IMR-90 (cell line): ENCODE results near the gene ELFN2. TPM values are rescaled to one million over a fixed set of nuclear protein-coding genes. Genes with fewer than 3 reads are reported as not detected.

Source experiments
- ATAC-seq: fragments of 200-7000 bp; cut with Tn5 transposase; 2 replicates; pipeline ENCODE4 v1.9.1; 2020; ENCODE audit warnings: low read depth, mild to moderate bottlenecking, moderate library complexity
- BruUV-seq: library from RNA; stranded (reverse); fragments of 400-500 nt; replicated peaks from 2 replicates; lab custom pipeline; 2021; lab: Mats Ljungman, UMichigan
- CTCF ChIA-PET: fragments of 300-600 bp; formaldehyde crosslinking; extraction: SDS; loops from one replicate; lab custom pipeline; 2021; ENCODE audit warnings: antibody characterized with exemption; lab: Yijun Ruan, JAX
- POLR2A ChIA-PET: fragments of 300-600 bp; sonication (Branson Sonifier 250); formaldehyde crosslinking; loops from one replicate; lab custom pipeline; 2022; ENCODE audit warnings: antibody characterized with exemption; ENCODE audit not compliant: unreplicated experiment; lab: Charles Lee
- DNase-seq: peaks from one replicate; pipeline ENCODE4 v3.0.0; 2013
- H2AFZ ChIP-seq: replicated peaks from 2 replicates; pipeline ENCODE3; 2013; ENCODE audit warnings: low read length, mild to moderate bottlenecking; ENCODE audit not compliant: poor library complexity
- H2AK5ac ChIP-seq: 2 replicates; pipeline ENCODE4 v1.6.1; 2013; ENCODE audit warnings: low read depth, low read length, inconsistent platforms
- H2AK9ac ChIP-seq: replicated peaks from 2 replicates; pipeline ENCODE3; 2013; ENCODE audit warnings: mild to moderate bottlenecking, low read depth, low read length, moderate library complexity; ENCODE audit not compliant: poor library complexity
- H2BK120ac ChIP-seq: 2 replicates; pipeline ENCODE4 v1.6.1; 2013; ENCODE audit warnings: low read depth, low read length, inconsistent platforms
- H2BK15ac ChIP-seq: 3 replicates; pipeline ENCODE4 v1.6.1; 2013; ENCODE audit warnings: low read depth, low read length, inconsistent platforms
- H2BK20ac ChIP-seq: 2 replicates; pipeline ENCODE4 v1.6.1; 2013; ENCODE audit warnings: low read depth, mild to moderate bottlenecking, inconsistent platforms, low read length, moderate library complexity
- H2BK5ac ChIP-seq: 2 replicates; pipeline ENCODE4 v1.6.1; 2013; ENCODE audit warnings: mild to moderate bottlenecking, low read depth, low read length, inconsistent platforms; ENCODE audit not compliant: poor library complexity, severe bottlenecking
- H3K14ac ChIP-seq: replicated peaks from 2 replicates; pipeline ENCODE4 v1.6.1; 2013; ENCODE audit warnings: low read depth, low read length, inconsistent platforms
- H3K18ac ChIP-seq: 2 replicates; pipeline ENCODE4 v1.6.1; 2013; ENCODE audit warnings: low read depth, low read length, control low read depth
- H3K23ac ChIP-seq: 2 replicates; pipeline ENCODE4 v1.6.1; 2013; ENCODE audit warnings: low read depth, low read length, inconsistent platforms
- H3K27ac ChIP-seq: 2 replicates; pipeline ENCODE4 v1.5.1; 2013; ENCODE audit warnings: mild to moderate bottlenecking, control low read depth, low read length; ENCODE audit not compliant: insufficient read depth
- H3K27me3 ChIP-seq: 2 replicates; pipeline ENCODE4 v1.6.1; 2013; ENCODE audit warnings: low read length; ENCODE audit not compliant: control insufficient read depth, insufficient read depth
- H3K36me3 ChIP-seq: 2 replicates; pipeline ENCODE4 v1.6.1; 2013; ENCODE audit warnings: low read length, mixed read lengths; ENCODE audit not compliant: control insufficient read depth, insufficient read depth
- H3K4ac ChIP-seq: 2 replicates; pipeline ENCODE4 v1.6.1; 2013; ENCODE audit warnings: low read depth, low read length, inconsistent platforms
- H3K4me1 ChIP-seq: 2 replicates; pipeline ENCODE4 v1.6.1; 2013; ENCODE audit warnings: low read length, mixed read lengths; ENCODE audit not compliant: control insufficient read depth, insufficient read depth
- H3K4me2 ChIP-seq: 2 replicates; pipeline ENCODE4 v1.6.1; 2013; ENCODE audit warnings: low read depth, mild to moderate bottlenecking, control low read depth, low read length, moderate library complexity
- H3K4me3 ChIP-seq: 2 replicates; pipeline ENCODE4 v1.5.1; 2013; ENCODE audit warnings: low read depth, mild to moderate bottlenecking, control low read depth, low read length, moderate library complexity; ENCODE audit not compliant: insufficient read depth
- H3K56ac ChIP-seq: 2 replicates; pipeline ENCODE4 v1.6.1; 2013; ENCODE audit warnings: low read length, inconsistent platforms; ENCODE audit not compliant: insufficient read depth; ENCODE audit errors: extremely low read depth
- H3K79me1 ChIP-seq, 2 experiments: 2 replicates each; pipeline ENCODE4 v1.6.1; 2013; ENCODE audit warnings: low read length in 2 of 2, inconsistent platforms in 1 of 2, low read depth in 1 of 2
- H3K9ac ChIP-seq: 2 replicates; pipeline ENCODE4 v1.6.1; 2013; ENCODE audit warnings: low read depth, low read length, control low read depth
- H3K9me1 ChIP-seq: 2 replicates; pipeline ENCODE4 v1.6.1; 2013; ENCODE audit warnings: low read length, inconsistent platforms; ENCODE audit not compliant: insufficient read depth
- H3K9me3 ChIP-seq: 2 replicates; pipeline ENCODE4 v1.6.1; 2013; ENCODE audit warnings: low read length; ENCODE audit not compliant: control insufficient read depth, insufficient read depth
- H4K20me1 ChIP-seq: 2 replicates; pipeline ENCODE4 v1.6.1; 2013; ENCODE audit warnings: low read length, inconsistent platforms; ENCODE audit not compliant: insufficient read depth
- H4K5ac ChIP-seq: 2 replicates; pipeline ENCODE4 v1.6.1; 2013; ENCODE audit warnings: mild to moderate bottlenecking, low read depth, low read length, control low read depth
- H4K8ac ChIP-seq, 2 experiments: 2 replicates each; pipeline ENCODE4 v1.6.1; 2013; ENCODE audit warnings: low read depth in 2 of 2, low read length in 2 of 2, control low read depth in 1 of 2, inconsistent platforms in 1 of 2
- H4K91ac ChIP-seq: 2 replicates; pipeline ENCODE4 v1.6.1; 2013; ENCODE audit warnings: low read depth, low read length, inconsistent platforms; ENCODE audit not compliant: insufficient read depth
- BHLHE40 ChIP-seq: fragments of 150-350 bp; IDR thresholded peaks from 2 replicates; pipeline ENCODE4 v1.6.1; 2016; ENCODE audit warnings: mild to moderate bottlenecking, low read depth, low read length
- CEBPB ChIP-seq: IDR thresholded peaks from 2 replicates; pipeline ENCODE4 v1.6.1; 2012; ENCODE audit warnings: low read depth, low read length, improper control_type of control experiment
- CHD1 ChIP-seq: IDR thresholded peaks from 2 replicates; pipeline ENCODE4 v1.6.1; 2012; ENCODE audit warnings: low read depth, low read length, improper control_type of control experiment
- FOS ChIP-seq: fragments of 150-350 bp; IDR thresholded peaks from 2 replicates; pipeline ENCODE4 v1.6.1; 2016; ENCODE audit warnings: low read depth, low read length
- MAFK ChIP-seq: IDR thresholded peaks from 2 replicates; pipeline ENCODE4 v1.6.1; 2012; ENCODE audit warnings: low read depth, low read length, improper control_type of control experiment
- MAZ ChIP-seq: IDR thresholded peaks from 2 replicates; pipeline ENCODE4 v1.6.1; 2012; ENCODE audit warnings: low read depth, mild to moderate bottlenecking, low read length, improper control_type of control experiment, moderate library complexity, borderline replicate concordance
- MXI1 ChIP-seq: IDR thresholded peaks from 2 replicates; pipeline ENCODE4 v1.6.1; 2012; ENCODE audit warnings: low read depth, mild to moderate bottlenecking, low read length, moderate library complexity, borderline replicate concordance
- NFE2L2 ChIP-seq: fragments of 150-350 bp; IDR thresholded peaks from 2 replicates; pipeline ENCODE4 v1.6.1; 2016; ENCODE audit warnings: low read depth, mild to moderate bottlenecking, low read length
- POLR2A ChIP-seq: IDR thresholded peaks from 2 replicates; pipeline ENCODE4 v1.6.1; 2012; ENCODE audit warnings: mild to moderate bottlenecking, low read depth, low read length
- RAD21 ChIP-seq: IDR thresholded peaks from 2 replicates; pipeline ENCODE4 v1.6.1; 2012; ENCODE audit warnings: low read length, improper control_type of control experiment
- RCOR1 ChIP-seq: IDR thresholded peaks from 2 replicates; pipeline ENCODE4 v1.6.1; 2012; ENCODE audit warnings: mild to moderate bottlenecking, low read length, improper control_type of control experiment; ENCODE audit not compliant: insufficient replicate concordance
- RFX5 ChIP-seq: IDR thresholded peaks from 2 replicates; pipeline ENCODE4 v1.8.0; 2012; ENCODE audit warnings: low read depth, mild to moderate bottlenecking, low read length, moderate library complexity
- SMC3 ChIP-seq: fragments of 150-350 bp; IDR thresholded peaks from 2 replicates; pipeline ENCODE4 v1.6.1; 2016; ENCODE audit warnings: low read depth, mild to moderate bottlenecking, antibody characterized with exemption, low read length, moderate library complexity
- WGBS, 2 experiments: methylation state at CpG; one replicate each; pipeline versions ENCODE4 v1.1.5 to v1.1.7; 2013; ENCODE audit warnings: missing lambda C conversion rate in 2 of 2; ENCODE audit not compliant: insufficient read length in 1 of 2; ENCODE audit errors: extremely low coverage in 2 of 2; 5-methylcytosine and 5-hydroxymethylcytosine counted together
- dilution Hi-C: fragments of 300-500 bp; cut with HindIII; formaldehyde crosslinking; loops from one replicate; pipeline ENCODE4 v1.14.3; 2018; ENCODE audit warnings: low sequenced_read_pairs; ENCODE audit not compliant: unreplicated experiment
- in situ Hi-C: fragments of 300-500 bp; cut with MboI; formaldehyde crosslinking; loops from 3 replicates; pipeline ENCODE4 v1.14.3; 2019; ENCODE audit warnings: low sequenced_read_pairs, inconsistent platforms, mixed read lengths
- intact Hi-C: fragments of 100-400 bp; cut with micrococcal nuclease; formaldehyde crosslinking; loops from 2 replicates; pipeline ENCODE4 v1.10.0; 2022
- polyA plus RNA-seq, 3 experiments: library from polyadenylated mRNA; depleted of rRNA; stranded (reverse); fragments of >200 nt; gene quantifications; 2 replicates each; pipeline ENCODE4 v1.2.3, GENCODE V29; 2012; ENCODE audit warnings: low replicate concordance in 1 of 3
- total RNA-seq: library from RNA; depleted of rRNA; stranded (reverse); fragments of >200 nt; gene quantifications from 2 replicates; pipeline ENCODE4 v1.2.3, GENCODE V29; 2012
- TF ChIP-seq, protein P1 (sequence below): fragments of 150-350 bp; IDR thresholded peaks from 2 replicates; pipeline ENCODE4 v1.6.1; 2017; ENCODE audit warnings: mild to moderate bottlenecking, antibody characterized with exemption, low read length, low read depth
- TF ChIP-seq, protein P2 (sequence below): conservative IDR thresholded peaks from 2 replicates; pipeline ENCODE4 v1.5.1; 2012; ENCODE audit warnings: mild to moderate bottlenecking, low read depth, low read length, improper control_type of control experiment
- TF ChIP-seq, protein P3 (sequence below): fragments of 150-350 bp; IDR thresholded peaks from 2 replicates; pipeline ENCODE4 v1.6.1; 2016; ENCODE audit warnings: low read depth, mild to moderate bottlenecking, low read length, moderate library complexity, borderline replicate concordance

ELFN2 gene
- total and polyA plus RNA-seq, 2 of the 4 experiments (the other 2 are of a cell fraction) = 0.72 to 5.0 TPM

DNA sequence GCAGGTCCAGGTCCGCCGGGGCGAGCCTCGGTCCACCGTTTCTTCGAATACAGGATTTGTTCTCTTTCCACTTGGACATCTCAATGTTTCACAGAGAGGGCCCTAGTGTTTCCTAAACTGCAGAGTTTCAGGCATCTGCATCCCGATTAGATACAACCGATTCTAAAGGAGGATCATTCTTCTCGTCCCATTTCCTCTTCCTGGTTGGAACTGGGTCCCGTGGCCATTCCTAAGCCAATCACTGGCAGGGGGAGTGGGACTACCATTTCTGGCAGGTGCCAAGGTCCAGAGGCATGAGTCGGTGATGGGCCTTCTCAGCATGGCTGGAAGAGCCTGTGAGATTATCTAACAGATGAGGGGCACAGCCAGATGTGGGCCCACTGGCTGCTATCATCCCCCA, 68.9 kb downstream of the ELFN2 start:
- no peak overlapping the region for H2BK20ac ChIP-seq
- intact Hi-C loops = no loop called here

More for the DNA sequence above, 68.9 kb downstream of the ELFN2 start:
- H3K56ac ChIP-seq = no peak overlapping the region
- peaks cover 10% of the 10 kb centered on the region for H3K27me3 ChIP-seq
- CTCF ChIA-PET = no interaction called here
- ATAC-seq (no peak), DNase-seq (no peak)
- dilution Hi-C loops = no loop called here
- no peak overlapping the region for H3K14ac ChIP-seq
- no peak overlapping the region for H3K4ac ChIP-seq
- H2AK9ac ChIP-seq = no peak overlapping the region
- in situ Hi-C loops = no loop called here
- POLR2A ChIA-PET = no interaction called here
- no peak overlapping the region for H3K23ac ChIP-seq
- no peak overlapping the region for H2BK15ac ChIP-seq
- H3K9me1 ChIP-seq = peaks cover 3% of the 10 kb centered on the region; the same call in 1 of the 2 replicates
- no peak overlapping the region for H4K8ac ChIP-seq
- WGBS, 2 experiments = 90% methylated on average over 2 of the region's 11 CpGs; no CpG with 5 or more reads in 1 of the 2 experiments
- no peak overlapping the region for H2BK120ac ChIP-seq
- no peak overlapping the region for H2AFZ ChIP-seq
- no peak overlapping the region for H4K5ac ChIP-seq
- TF ChIP-seq, protein P1, sequence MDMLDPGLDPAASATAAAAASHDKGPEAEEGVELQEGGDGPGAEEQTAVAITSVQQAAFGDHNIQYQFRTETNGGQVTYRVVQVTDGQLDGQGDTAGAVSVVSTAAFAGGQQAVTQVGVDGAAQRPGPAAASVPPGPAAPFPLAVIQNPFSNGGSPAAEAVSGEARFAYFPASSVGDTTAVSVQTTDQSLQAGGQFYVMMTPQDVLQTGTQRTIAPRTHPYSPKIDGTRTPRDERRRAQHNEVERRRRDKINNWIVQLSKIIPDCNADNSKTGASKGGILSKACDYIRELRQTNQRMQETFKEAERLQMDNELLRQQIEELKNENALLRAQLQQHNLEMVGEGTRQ = no peak
- TF ChIP-seq MXI1 (no peak), RCOR1 (no peak), NFE2L2 (no peak), MAFK (no peak), MAZ (no peak), FOS (no peak), CEBPB (no peak), CHD1 (no peak), POLR2A (no peak), SMC3 (no peak), RAD21 (no peak), BHLHE40 (no peak), RFX5 (no peak)
- TF ChIP-seq, protein P2, sequence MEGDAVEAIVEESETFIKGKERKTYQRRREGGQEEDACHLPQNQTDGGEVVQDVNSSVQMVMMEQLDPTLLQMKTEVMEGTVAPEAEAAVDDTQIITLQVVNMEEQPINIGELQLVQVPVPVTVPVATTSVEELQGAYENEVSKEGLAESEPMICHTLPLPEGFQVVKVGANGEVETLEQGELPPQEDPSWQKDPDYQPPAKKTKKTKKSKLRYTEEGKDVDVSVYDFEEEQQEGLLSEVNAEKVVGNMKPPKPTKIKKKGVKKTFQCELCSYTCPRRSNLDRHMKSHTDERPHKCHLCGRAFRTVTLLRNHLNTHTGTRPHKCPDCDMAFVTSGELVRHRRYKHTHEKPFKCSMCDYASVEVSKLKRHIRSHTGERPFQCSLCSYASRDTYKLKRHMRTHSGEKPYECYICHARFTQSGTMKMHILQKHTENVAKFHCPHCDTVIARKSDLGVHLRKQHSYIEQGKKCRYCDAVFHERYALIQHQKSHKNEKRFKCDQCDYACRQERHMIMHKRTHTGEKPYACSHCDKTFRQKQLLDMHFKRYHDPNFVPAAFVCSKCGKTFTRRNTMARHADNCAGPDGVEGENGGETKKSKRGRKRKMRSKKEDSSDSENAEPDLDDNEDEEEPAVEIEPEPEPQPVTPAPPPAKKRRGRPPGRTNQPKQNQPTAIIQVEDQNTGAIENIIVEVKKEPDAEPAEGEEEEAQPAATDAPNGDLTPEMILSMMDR = no peak
- TF ChIP-seq, protein P3, sequence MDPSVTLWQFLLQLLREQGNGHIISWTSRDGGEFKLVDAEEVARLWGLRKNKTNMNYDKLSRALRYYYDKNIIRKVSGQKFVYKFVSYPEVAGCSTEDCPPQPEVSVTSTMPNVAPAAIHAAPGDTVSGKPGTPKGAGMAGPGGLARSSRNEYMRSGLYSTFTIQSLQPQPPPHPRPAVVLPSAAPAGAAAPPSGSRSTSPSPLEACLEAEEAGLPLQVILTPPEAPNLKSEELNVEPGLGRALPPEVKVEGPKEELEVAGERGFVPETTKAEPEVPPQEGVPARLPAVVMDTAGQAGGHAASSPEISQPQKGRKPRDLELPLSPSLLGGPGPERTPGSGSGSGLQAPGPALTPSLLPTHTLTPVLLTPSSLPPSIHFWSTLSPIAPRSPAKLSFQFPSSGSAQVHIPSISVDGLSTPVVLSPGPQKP = no peak
- no peak overlapping the region for H3K18ac ChIP-seq
- H2BK5ac ChIP-seq = no peak overlapping the region
- H3K9me3 ChIP-seq = no peaks in the 10 kb centered on the region
- no peaks in the 10 kb centered on the region for H3K79me1 ChIP-seq
- H3K4me3 ChIP-seq = no peak overlapping the region
- no peak overlapping the region for H3K4me2 ChIP-seq
- H4K91ac ChIP-seq = no peak overlapping the region
- H2AK5ac ChIP-seq = no peak overlapping the region
- no TSS peak for BruUV-seq
- H3K27ac ChIP-seq = no peak overlapping the region
- no peaks in the 10 kb centered on the region for H4K20me1 ChIP-seq
- H3K9ac ChIP-seq = no peak overlapping the region
- H3K4me1 ChIP-seq = peaks cover 2% of the 10 kb centered on the region; the same call in 1 of the 2 replicates
- H3K36me3 ChIP-seq = no peaks in the 10 kb centered on the region
